ENCODE results near the gene FBLN1.
A peak's percentile ranks its signal among the peaks of the same experiment; 100 is the strongest.

The FBLN1 gene

DNA sequence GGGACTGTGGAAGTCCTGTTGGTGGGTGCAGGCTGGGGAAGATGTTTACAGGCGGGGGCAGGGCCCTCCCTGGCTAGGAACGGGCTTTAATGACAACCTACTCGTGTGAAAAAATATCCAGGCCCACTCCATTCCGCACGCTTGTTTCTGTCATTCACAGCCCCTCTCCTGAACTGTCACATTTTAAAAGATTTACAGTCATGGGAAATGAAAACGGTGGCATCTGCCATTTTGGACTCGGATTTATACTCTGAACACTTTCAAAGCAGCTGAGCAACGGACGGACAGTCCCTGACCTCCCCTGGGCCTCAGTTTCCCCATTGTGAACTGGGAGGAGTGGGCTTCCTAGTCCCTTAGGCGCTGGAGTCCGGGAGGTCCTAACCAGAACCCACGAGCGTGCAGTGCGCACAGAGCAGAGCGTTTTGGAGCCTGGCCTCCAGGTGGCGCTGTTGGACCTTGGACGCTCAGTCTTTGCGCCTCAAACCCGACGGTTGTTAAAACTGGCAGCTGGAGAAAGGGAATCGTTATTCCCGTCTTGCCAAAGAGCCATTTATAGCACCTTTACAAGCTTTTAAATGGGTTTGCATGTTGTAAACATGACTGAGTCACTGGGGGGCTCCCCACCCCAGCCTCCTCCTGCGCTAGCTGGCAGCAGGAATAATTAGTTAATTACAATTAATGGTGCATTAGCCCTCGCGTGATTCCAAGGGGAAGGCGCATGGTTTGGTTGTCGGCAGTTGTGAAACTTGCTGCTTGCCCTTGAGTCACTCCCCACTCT lies 75.3 kb downstream of the FBLN1 start:
- Mint-ChIP-seq H3K36me3 (ENCODE audit: low read depth) (no peaks in the 10 kb centered on the region), H3K4me1 (ENCODE audit: low read depth) (peaks cover 2% of the 10 kb centered on the region), H3K4me3 (no peak overlapping the region)

DNA sequence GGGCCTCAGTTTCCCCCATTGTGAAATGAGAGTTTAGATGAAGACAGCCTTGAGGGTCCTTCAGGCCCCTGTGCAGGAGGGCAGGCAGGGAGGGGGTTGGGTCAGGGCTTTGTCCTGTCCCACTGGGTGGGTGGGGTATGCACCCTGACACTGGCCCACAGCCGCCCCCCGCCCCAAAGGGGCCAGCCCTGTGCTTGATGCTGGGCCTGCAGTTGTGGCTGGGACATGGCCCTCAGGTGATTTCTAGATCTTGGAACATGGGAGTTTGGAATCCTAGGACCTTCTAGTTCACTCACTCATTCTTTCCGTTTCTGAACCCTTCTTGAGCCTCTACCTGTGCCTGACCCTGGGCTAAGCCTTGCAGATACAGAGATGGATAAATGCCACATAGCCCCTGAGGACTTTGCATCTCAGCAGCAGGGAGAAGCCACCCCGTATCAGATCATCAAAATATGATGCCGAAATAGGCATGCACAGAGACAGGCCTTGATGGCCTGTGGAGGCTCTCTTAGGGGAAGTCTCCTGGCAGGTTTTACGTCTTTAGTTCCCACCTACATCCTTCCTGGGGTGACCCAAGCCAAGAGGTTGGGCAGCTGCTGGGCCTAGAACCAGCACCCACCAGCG lies 76.0 kb downstream of the FBLN1 start:
- Mint-ChIP-seq H3K27me3 (peaks cover 16% of the 10 kb centered on the region), H3K36me3 (ENCODE audit: low read depth) (no peaks in the 10 kb centered on the region), H3K27ac (no peak overlapping the region), H3K4me1 (ENCODE audit: low read depth) (peaks cover 8% of the 10 kb centered on the region), H3K4me3 (no peak overlapping the region), H3K9me3 (no peaks in the 10 kb centered on the region)
- no peak for DNase-seq

More for the DNA sequence above, 75.3 kb downstream of the FBLN1 start:
- H3K27me3 Mint-ChIP-seq: peaks cover 16% of the 10 kb centered on the region
- peak; percentile 85 for DNase-seq
- H3K27ac Mint-ChIP-seq: no peak overlapping the region
- no peaks in the 10 kb centered on the region for H3K9me3 Mint-ChIP-seq

DNA sequence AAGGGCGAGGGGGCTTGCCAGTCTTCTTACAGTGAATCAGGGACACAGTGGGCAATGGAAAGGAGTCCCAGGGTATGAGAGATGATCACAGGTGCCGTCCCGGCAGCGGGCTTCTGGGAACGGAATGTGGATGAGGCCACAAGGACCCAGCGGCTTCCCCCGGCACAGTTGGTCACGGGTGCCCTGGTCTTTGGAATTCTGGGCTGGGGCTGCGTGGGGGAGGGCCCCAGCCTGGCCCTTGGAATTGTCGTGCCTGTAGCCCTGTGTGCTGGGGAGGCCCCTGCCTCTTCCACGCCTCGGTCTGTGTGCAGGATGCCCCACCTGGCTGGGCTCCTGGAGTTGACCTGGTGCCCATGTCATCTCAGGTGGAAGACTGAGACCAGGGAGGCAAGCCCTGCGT lies 76.6 kb downstream of the FBLN1 start:
- Mint-ChIP-seq H3K27ac (no peak overlapping the region), H3K36me3 (ENCODE audit: low read depth) (no peaks in the 10 kb centered on the region), H3K4me1 (ENCODE audit: low read depth) (peaks cover 10% of the 10 kb centered on the region), H3K4me3 (no peak overlapping the region), H3K27me3 (peaks cover 16% of the 10 kb centered on the region), H3K9me3 (no peaks in the 10 kb centered on the region)
- no peak for DNase-seq

- no peaks in the 10 kb centered on the region for H3K9me3 Mint-ChIP-seq
- no peak overlapping the region for H3K4me3 Mint-ChIP-seq
- no peaks in the 10 kb centered on the region for H3K36me3 Mint-ChIP-seq (ENCODE audit: low read depth)
- peaks cover 10% of the 10 kb centered on the region for H3K4me1 Mint-ChIP-seq (ENCODE audit: low read depth)
- H3K27ac Mint-ChIP-seq: no peak overlapping the region
- no peak for DNase-seq
- peaks cover 16% of the 10 kb centered on the region for H3K27me3 Mint-ChIP-seq
These were observed 77.4 kb downstream of the FBLN1 start for GRCh38 chr22:45579806-45580725.

DNA sequence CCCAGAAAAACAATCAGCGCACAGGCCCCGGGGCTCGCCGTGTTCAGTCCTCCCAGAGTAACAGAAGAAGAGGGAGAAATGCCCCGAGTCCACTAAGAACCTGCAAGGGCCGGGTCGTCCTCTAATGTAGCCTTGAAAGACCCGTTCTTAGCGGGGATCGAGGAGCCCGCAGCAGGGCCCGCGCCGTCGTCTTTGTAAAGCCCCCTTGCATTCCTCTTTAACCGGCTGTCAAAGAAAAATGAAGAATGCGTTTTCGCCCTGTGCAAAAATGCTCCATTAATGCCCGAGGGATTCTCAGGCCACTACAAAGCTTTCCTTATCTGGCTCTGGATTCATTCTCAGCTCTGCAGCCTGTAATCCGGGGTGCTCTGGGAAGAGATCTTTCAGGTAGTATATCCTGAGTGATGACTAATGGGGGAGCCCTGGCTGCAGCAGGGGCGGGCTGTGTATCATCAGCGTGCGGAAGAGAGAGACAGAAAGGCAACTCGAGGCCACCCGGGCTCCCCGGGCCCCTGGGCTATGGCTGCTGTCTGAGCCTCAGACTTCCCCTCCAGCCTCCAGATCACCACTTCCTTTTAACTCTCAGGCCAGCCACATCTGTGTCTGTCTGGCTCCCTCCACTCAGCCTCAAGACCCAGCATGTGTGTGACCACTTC lies 78.2 kb downstream of the FBLN1 start:
- no peaks in the 10 kb centered on the region for H3K36me3 Mint-ChIP-seq (ENCODE audit: low read depth)
- H3K4me1 Mint-ChIP-seq (ENCODE audit: low read depth): peaks cover 10% of the 10 kb centered on the region
- H3K27me3 Mint-ChIP-seq: peaks cover 16% of the 10 kb centered on the region
- H3K27ac Mint-ChIP-seq: no peak overlapping the region
- DNase-seq: no peak
- H3K9me3 Mint-ChIP-seq: no peaks in the 10 kb centered on the region
- no peak overlapping the region for H3K4me3 Mint-ChIP-seq

- Mint-ChIP-seq H3K9me3 (no peaks in the 10 kb centered on the region), H3K27ac (no peak overlapping the region), H3K4me1 (ENCODE audit: low read depth) (peaks cover 10% of the 10 kb centered on the region), H3K4me3 (no peak overlapping the region), H3K27me3 (peaks cover 12% of the 10 kb centered on the region), H3K36me3 (ENCODE audit: low read depth) (no peaks in the 10 kb centered on the region)
- DNase-seq: no peak
These were observed 78.9 kb downstream of the FBLN1 start for GRCh38 chr22:45581549-45582080.

GRCh38 chr22:45582236-45582954 lies 79.7 kb downstream of the FBLN1 start:
- DNase-seq: no peak
- Mint-ChIP-seq H3K27ac (no peak overlapping the region), H3K4me1 (ENCODE audit: low read depth) (peaks cover 10% of the 10 kb centered on the region), H3K9me3 (no peaks in the 10 kb centered on the region), H3K4me3 (no peak overlapping the region), H3K36me3 (ENCODE audit: low read depth) (no peaks in the 10 kb centered on the region), H3K27me3 (peaks cover 6% of the 10 kb centered on the region)

DNA sequence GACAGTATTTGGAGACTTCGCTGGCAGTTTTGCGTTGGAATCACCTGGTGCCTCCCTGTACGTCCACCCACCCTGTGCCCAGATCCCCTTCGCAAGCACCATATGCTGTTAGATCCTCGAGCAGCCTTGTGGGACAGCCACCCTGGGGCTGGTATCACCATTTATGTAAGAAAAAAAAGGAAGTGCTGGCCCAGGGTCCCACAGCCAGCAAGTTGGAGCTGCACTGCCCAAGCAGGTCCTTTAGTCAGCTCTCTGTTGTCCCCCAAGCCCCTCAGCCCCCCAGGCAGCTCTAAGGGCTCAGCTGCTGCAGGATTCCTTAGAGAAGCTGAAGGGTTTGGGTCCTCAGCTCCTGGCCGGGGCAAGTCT lies 80.3 kb downstream of the FBLN1 start:
- DNase-seq: no peak
- Mint-ChIP-seq H3K4me1 (ENCODE audit: low read depth) (peaks cover 8% of the 10 kb centered on the region), H3K9me3 (no peaks in the 10 kb centered on the region), H3K27ac (no peak overlapping the region), H3K27me3 (peaks cover 5% of the 10 kb centered on the region), H3K4me3 (no peak overlapping the region), H3K36me3 (ENCODE audit: low read depth) (no peaks in the 10 kb centered on the region)

- H3K27ac Mint-ChIP-seq: peak overlapping the region; percentile 48
These were observed 80.8 kb downstream of the FBLN1 start for GRCh38 chr22:45583504-45583903.

DNA sequence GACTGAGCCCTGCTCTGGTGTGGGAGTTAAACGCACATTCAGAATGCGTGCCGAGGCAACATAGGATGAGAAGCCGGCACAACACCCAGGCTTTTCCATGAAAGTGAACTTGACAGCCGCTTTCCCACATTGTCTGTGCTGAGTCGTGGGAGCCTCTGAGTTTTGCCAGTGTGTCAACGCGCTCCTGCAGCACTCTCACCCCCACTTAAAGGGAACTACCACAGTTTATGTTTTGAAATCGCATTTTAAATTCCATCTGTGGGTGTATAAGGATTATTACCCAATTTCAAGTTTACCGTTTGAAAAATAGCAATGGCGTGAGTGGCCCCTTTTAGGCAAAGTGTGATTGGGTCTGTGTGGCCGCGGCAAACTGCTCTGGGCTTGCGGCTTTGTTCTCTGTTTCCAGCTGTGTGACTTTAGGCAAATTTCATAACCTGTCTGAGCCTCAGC lies 81.5 kb downstream of the FBLN1 start:
- DNase-seq: no peak
- Mint-ChIP-seq H3K36me3 (ENCODE audit: low read depth) (no peaks in the 10 kb centered on the region), H3K4me3 (no peak overlapping the region), H3K9me3 (no peaks in the 10 kb centered on the region), H3K27me3 (peaks cover 4% of the 10 kb centered on the region), H3K27ac (no peak overlapping the region), H3K4me1 (ENCODE audit: low read depth) (peaks cover 8% of the 10 kb centered on the region)

More at GRCh38 chr22:45583504-45583903, 80.8 kb downstream of the FBLN1 start:
- Mint-ChIP-seq H3K36me3 (ENCODE audit: low read depth) (no peaks in the 10 kb centered on the region), H3K27me3 (peaks cover 4% of the 10 kb centered on the region), H3K4me3 (no peak overlapping the region), H3K9me3 (no peaks in the 10 kb centered on the region), H3K4me1 (ENCODE audit: low read depth) (peaks cover 8% of the 10 kb centered on the region)
- no peak for DNase-seq

- Mint-ChIP-seq H3K27ac (no peak overlapping the region), H3K4me3 (no peak overlapping the region), H3K9me3 (no peaks in the 10 kb centered on the region), H3K36me3 (ENCODE audit: low read depth) (no peaks in the 10 kb centered on the region), H3K4me1 (ENCODE audit: low read depth) (peaks cover 8% of the 10 kb centered on the region), H3K27me3 (peaks cover 4% of the 10 kb centered on the region)
- no peak for DNase-seq
These were observed 82.1 kb downstream of the FBLN1 start for GRCh38 chr22:45584621-45585436.

GRCh38 chr22:45585437-45585755 lies 82.7 kb downstream of the FBLN1 start:
- Mint-ChIP-seq H3K4me3 (no peak overlapping the region), H3K36me3 (ENCODE audit: low read depth) (no peaks in the 10 kb centered on the region), H3K4me1 (ENCODE audit: low read depth) (peaks cover 8% of the 10 kb centered on the region), H3K9me3 (no peaks in the 10 kb centered on the region), H3K27ac (no peak overlapping the region), H3K27me3 (peaks cover 4% of the 10 kb centered on the region)
- no peak for DNase-seq

DNA sequence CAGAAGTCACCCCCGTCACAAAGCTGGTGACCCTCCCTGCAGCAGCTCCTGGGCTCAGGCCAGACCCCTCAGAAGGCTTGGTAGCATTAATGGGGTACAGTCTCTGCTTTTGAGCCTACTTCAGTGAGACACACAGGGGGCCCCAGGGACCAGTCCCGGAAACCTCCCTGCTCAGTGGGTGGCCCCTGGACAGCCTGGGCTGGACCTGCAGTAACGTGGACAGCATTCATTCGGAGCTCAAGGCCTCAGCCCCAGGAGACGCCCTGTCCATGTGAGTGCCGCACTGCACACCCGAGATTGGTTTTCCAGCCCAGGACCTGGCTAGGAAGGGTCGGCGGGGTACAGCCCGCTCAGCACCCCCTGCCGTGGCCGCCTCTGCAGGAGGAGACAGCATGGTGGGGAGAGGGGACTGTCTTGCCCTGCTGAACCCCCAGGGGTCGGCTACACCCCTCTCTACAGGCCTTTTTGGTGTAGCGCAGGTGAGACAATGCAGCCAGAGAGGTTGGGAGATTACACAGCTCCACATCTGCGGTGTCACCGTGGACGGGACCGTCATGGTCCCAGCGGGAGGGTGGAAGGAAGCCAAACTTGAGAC lies 83.4 kb downstream of the FBLN1 start:
- no peaks in the 10 kb centered on the region for H3K36me3 Mint-ChIP-seq (ENCODE audit: low read depth)
- H3K27ac Mint-ChIP-seq: no peak overlapping the region
- DNase-seq: no peak
- no peak overlapping the region for H3K4me3 Mint-ChIP-seq
- H3K27me3 Mint-ChIP-seq: peaks cover 4% of the 10 kb centered on the region
- H3K4me1 Mint-ChIP-seq (ENCODE audit: low read depth): peaks cover 8% of the 10 kb centered on the region
- no peaks in the 10 kb centered on the region for H3K9me3 Mint-ChIP-seq
